GM12891 (cell line): ENCODE data around the gene TLR5.

Source experiments
- DNase-seq: peaks from one replicate; pipeline ENCODE4 v3.0.0; 2011; ENCODE audit warnings: low spot score; ENCODE audit not compliant: insufficient read length
- FAIRE-seq: peaks from 2 replicates; lab custom pipeline; 2011; peaks lifted over from hg19 to GRCh38; lab: Jason Lieb, UNC
- PAX5 ChIP-seq: IDR thresholded peaks from 2 replicates; pipeline ENCODE4 v1.6.1; 2011; ENCODE audit warnings: low read length, moderate library complexity, mild to moderate bottlenecking; ENCODE audit not compliant: insufficient read depth, severe bottlenecking
- POLR2A ChIP-seq: IDR thresholded peaks from 2 replicates; pipeline ENCODE4 v1.6.1; 2011; ENCODE audit warnings: low read depth, low read length, control low read depth
- POLR2AphosphoS5 ChIP-seq: IDR thresholded peaks from 2 replicates; pipeline ENCODE4 v1.6.1; 2011; ENCODE audit warnings: low read depth, low read length, control low read depth
- POU2F2 ChIP-seq: IDR thresholded peaks from 2 replicates; pipeline ENCODE4 v1.6.1; 2011; ENCODE audit warnings: low read depth, mild to moderate bottlenecking, control low read depth, low read length, moderate library complexity
- SPI1 ChIP-seq: IDR thresholded peaks from 2 replicates; pipeline ENCODE4 v1.6.1; 2011; ENCODE audit warnings: low read depth, low read length, control low read depth
- TAF1 ChIP-seq: IDR thresholded peaks from 2 replicates; pipeline ENCODE4 v1.6.1; 2011; ENCODE audit warnings: low read depth, low read length, control low read depth

The TLR5 gene

GRCh38 chr1:223066415-223066814 is 76.6 kb downstream of the TLR5 start:
- DNase-seq, result no peak
- FAIRE-seq, result no peak
- TF ChIP-seq TAF1, result no peak
- TF ChIP-seq POU2F2, result no peak
- no peak for TF ChIP-seq POLR2AphosphoS5
- TF ChIP-seq POLR2A, result no peak
- no peak for TF ChIP-seq SPI1
- no peak for TF ChIP-seq PAX5

- TF ChIP-seq POLR2A, result no peak
- TF ChIP-seq POU2F2, result no peak
- TF ChIP-seq POLR2AphosphoS5, result no peak
- no peak for DNase-seq
- FAIRE-seq, result no peak
These were observed 80.9 kb downstream of the TLR5 start for GRCh38 chr1:223062177-223062576.

- DNase-seq, result no peak
- no peak for FAIRE-seq
- TF ChIP-seq POU2F2 (no peak), POLR2A (no peak), POLR2AphosphoS5 (no peak), TAF1 (no peak), PAX5 (no peak), SPI1 (no peak)
These were observed 83.5 kb downstream of the TLR5 start for GRCh38 chr1:223059526-223059925.
